GM15510 (cell line): ENCODE measurements around the gene PFKFB2.

Experiments
- POLR2A ChIP-seq: IDR thresholded peaks from 3 replicates; pipeline ENCODE4 v1.6.1; 2011; ENCODE audit warnings: borderline replicate concordance; ENCODE audit not compliant: insufficient read length; ENCODE audit errors: extremely low read depth

PFKFB2 gene

DNA sequence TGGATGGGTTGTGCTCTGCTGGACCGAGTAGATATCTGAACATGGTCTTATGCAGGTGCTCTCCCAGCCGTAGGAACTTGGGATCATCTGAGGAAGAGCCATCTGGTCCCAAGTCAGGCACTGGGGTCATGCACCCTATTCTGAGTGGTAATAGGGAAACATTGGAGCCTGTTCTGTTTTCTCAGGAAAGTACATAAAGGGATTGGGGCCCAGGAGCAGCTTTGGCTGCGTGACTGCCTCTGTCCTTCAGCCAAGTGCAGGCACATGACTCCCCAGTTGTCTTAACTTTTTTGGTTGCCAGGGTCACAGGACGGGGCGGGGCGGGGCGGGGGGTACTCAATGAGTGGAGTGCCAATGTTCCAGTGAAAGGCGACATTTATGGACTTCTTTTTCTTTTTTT lies 11.5 kb downstream of the PFKFB2 start:
- TF ChIP-seq POLR2A = no peak

DNA sequence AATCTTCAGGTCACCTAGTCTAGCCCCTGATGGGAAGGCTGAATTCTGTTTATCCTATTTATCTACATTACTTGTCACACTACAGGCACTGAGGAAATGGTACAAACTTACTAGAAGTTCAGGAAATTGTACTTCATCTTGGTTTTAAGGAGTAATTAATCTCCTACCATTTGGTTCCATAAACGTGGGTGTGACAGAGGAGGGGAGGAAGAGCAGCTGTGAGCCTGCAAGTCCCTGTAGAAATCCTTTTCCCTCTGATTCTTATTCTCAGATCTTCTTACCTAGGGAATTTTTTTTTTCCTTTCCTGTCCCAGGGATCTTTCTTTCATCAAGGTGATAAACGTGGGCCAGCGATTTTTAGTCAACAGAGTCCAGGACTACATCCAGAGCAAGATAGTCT lies 14.1 kb downstream of the PFKFB2 start:
- TF ChIP-seq POLR2A = no peak

DNA sequence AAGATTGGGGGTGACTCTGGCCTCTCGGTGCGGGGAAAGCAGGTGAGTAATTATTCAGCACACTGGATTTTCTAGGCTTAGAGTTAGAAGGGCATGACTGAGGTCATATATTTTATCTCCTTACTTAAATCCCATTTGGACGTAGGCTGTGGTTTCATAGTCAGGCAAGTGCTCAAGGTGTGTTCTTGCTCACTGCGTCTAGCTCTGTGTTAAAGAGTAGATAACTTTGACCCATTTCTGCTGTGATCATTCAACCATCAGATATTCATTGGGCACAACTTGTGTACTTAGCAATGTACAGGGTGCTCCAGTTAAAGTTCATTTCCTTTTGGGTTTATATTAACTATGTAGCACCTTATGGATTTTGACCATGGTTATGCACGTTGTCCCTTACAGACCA lies 14.6 kb downstream of the PFKFB2 start:
- no peak for TF ChIP-seq POLR2A

DNA sequence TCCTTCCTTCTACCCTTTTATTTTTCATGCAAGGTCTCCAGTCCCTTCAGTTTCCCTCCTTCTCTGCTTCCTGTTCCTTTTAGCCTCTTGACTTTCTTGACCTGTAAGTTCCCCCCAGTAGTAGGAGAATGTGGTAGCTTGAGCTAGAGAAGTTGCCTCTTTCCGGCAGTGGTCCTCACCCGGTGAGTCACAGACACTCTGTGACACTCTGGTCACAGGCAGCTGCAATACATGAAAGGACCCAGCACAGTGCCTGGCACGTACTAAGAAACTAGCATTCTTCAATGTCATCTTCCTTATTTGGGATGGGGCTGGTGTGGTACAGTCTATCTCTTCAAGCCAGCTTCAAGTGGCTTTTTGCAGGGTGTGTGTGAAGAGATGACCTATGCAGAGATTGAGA lies 16.0 kb downstream of the PFKFB2 start:
- TF ChIP-seq POLR2A = no peak

DNA sequence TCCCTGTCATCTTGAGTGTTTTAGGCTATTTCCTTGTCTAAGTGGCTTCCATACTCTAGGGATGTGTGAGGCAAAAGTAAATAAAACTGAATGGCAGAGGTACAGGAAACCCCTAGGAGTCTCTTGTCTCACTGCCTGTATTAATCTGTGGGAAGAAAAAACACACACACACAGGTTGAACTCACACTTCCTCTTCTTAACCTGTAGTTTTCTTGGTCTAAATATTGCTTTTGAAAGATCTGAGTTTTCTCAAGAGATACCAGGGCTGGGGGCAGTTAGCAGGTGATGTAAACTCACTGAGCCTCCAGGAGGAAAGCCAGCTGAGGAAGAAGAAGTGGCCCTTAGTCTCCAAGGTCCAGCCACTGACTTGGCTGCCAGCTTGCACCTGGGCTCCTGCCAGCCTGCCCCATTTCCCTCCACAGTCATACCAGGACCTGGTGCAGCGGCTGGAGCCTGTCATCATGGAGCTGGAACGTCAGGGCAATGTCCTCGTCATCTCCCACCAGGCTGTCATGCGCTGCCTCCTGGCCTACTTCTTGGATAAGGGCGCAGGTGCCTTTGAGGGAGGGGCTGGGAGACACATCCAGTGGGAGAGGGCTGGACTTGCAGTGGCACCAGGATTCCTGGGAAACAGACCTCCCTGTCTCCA lies 16.9 kb downstream of the PFKFB2 start:
- TF ChIP-seq POLR2A = no peak

DNA sequence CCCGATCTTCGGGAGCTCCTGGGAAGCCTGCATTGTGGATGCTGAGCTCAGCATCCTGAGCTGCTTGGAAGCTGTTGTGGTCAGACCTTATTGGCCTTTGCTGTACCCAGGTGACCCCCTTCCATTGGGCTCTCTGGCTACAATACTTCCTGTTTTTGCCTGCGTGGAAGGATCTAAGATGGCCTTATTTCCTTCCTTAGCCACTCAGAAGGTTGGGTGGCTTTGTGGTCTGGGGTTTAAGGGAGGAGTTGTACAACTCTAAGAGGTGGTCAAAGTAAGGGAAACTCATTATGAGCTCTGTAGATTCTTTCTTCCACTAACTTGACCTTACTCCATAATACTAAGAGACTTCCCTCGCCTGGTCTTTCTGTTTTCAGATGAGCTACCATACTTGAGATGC lies 17.7 kb downstream of the PFKFB2 start:
- no peak for TF ChIP-seq POLR2A

DNA sequence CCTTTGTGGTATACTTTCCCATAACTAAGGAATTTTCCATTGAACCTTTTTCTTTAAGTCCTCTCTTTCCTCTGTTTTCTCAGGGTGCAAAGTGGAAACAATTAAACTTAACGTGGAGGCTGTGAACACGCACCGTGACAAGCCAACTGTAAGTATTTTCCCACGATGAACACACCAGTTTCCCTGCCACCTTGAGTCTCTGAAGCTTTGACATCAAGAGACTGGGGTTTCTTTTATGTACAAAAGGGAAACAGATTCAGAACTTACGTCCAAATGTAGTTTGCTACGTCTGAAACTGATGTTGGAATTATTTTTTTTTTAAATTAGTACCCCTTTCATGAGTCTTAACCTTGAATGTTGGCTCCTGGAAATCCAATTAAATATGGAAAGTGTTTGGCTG lies 18.4 kb downstream of the PFKFB2 start:
- no peak for TF ChIP-seq POLR2A

DNA sequence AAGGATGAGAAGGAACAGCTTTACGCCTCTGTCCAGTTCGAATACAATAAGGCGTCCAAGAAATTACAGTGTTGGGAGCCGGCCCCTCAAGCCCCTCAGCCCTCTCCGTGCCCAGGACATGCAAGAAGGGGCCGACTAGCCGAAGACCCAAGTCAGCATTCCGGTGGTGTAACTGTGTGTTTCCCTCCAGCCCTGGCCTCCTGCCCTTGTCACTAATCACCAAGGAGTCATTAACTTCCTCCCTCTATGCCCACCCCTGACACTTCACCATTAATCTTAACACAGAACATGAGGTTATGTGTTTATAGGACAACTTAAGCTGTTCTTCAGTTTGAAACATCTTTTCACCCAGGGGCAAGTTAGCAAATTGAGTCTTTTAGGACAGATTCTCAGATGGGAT lies 19.2 kb downstream of the PFKFB2 start:
- no peak for TF ChIP-seq POLR2A

DNA sequence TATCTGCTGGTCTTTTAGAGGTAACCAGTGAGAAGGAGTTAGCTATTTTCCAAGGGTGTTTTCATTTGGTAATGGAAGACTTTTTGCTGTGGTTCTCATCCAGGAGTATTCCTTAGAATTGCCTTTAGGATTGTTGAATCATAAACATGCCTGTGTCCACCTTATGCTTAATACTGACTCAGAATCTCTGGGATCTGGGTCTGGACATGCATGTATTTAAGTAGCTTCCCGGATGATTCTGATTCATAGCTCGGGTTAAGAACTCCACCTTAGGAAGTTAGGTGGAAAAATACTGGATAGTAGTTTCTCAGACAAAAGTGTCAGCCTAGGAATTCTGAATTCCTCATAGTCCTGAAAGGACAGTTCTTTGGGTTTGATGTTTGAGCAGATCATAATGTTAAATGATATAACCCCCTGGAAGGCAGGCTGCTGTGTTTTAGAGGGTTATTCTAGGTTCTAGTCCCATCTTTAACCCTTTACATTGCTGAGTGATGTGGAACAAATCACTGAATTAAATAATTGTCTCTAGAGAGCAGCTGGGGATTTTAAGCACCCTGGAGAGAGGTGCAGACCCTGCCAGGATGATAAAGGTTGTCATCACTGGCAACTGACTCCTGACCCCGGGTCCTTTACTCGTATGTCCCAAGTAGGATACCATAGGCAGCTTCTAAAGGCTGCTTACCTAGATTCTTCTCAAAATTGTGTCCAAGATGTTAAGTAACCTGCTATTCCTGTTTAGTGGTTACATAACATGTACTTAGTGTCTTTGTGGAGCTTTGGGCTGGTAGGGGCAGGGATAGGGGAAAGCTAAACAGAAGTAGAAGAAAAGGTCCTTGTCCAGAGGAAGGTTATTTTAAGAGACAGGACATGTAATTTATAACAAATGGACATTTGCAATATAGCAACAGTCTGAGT lies 21.1 kb downstream of the PFKFB2 start:
- TF ChIP-seq POLR2A = no peak

DNA sequence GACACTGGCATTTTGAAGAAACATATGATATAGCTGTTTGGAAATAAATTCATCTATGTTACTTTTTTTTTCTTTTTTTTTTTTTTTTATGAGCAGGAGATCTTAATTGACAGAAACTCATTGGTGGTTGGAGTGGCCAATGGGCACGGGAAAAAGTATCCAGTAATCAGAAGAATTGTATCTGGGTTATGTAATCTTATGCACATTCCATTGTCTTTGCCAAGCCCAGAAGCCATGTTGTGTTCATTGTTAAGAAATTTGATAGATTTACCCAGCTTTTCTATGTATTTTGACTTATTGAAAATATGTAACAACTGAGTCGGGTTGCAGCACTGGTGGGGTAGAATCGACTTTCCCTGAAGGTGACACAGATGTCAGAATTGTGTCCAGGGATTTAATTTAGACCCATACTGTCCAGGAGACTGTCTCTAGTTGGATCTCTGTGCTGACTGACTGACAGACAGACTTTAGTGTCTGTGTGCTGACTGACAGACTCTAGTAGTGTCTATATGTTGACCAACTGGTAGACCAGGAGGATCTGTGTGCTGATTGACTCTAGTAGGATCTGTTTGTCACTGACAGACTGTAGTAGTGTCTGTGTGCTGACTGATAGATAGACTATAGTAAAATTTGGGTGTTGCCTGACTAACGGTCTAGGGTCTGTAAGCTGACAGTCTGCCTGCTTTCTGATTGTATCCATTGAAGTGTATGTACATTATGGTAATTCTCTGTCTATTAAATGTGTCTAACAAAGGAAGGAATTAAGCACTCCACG lies 23.3 kb downstream of the PFKFB2 start:
- TF ChIP-seq POLR2A = no peak

DNA sequence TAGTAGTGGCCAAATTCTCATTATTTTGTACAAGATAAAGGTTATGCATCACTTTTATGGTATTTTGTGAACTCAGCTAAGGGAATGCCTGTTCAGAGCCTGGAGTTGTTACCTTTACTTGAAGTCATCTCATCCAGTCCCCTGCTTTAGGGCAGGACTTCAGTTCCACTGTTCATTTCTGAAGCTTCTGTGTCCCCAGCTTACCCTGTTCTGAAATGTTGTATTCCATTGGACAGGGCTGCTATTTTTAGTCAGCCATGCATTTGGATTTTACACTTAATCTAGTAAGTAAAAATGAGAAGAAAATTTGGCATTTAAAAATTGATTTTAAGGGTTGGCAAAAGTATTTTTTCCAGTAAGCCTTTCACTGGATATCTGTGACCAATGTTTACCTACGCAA lies 23.9 kb downstream of the PFKFB2 start:
- TF ChIP-seq POLR2A = no peak

DNA sequence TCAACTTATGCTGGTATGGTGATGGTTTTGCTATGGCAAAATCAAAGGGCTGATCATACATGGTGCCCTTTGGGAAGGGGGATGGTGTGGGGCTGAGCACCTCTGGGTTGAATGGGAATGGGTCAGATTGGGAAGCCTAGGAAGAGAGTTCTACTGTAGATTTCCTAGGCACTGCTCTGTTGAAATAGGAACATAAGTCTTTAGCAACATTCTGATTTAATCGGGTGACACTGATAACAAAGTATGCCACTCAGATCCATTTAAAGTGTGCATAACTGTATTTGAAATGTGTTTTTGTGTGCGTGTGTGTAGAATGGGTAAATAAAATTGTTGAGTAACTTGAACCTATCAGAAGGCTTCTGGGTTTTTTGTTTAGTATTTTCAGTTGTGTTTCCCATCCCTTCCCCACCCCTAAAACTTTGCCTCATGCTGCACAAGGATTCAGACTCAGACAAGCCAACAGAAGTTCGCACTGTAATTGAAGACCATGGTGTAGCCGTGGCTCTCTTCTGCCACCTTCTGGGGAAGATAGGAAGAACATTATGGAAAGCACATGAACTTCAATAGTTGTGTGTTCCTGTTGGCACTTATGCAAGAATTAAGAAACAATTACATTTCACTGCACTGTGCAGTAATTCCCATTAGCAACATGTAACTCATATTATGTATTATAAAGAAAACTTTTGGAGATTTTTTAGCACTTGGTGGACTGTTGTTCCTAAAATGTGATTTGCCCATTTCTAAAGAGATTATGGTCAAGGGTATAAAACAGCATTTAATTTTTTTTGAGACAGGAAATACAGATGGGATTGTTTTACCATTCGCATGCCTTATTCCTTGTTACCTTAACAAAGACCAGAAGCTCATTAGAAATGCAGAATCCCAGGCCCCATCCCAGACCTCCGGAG lies 24.6 kb downstream of the PFKFB2 start:
- no peak for TF ChIP-seq POLR2A

DNA sequence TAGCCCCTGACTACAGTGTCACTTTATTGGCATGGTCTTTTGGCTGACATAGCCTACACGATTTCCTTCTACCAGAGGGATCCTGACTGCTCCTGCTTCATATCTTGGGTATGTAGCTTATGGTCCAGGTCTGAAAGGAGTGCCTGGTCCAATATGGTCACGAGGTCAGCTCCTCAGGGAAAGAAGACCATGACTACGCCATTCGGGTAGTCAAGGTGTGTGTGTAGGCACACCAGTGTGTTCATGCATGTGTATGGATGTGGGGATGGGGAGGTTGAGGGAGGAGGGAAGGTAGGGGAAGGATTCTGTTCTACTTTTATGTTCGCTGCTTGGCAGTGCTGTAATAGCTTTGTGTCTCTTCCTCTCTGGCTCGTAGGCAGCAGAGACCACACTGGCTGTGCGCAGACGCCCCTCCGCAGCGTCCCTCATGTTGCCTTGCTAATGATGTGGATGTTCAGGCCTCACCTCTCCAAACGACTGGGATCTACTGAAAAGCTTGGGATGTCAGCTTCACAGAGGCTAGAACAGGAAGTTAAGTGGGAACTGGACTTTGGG lies 25.6 kb downstream of the PFKFB2 start:
- no peak for TF ChIP-seq POLR2A

DNA sequence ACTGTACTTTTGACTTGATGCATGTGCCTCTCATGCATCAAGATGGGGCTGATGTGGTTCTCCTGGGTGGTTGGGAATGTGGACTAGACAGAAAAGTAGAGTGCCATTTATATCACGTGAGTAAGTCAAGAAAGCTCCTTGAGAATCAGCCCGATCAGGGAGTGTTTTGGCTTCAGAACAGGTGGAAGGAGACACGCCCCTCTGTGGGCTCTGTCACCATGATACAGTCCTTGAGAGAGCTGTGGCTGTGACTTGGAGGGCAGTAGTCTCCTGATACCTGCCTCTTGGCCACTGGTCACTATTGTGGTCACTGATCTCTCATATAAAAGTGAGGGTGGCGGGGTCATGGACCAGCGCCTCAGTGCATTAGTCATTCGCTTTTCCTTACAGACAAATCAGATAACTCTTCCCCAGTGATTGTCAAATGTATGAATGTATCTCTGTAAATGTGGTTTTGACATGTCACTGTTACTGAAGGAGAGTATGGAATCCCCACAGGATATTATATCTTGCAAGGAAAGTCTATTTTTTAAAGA lies 26.7 kb downstream of the PFKFB2 start:
- no peak for TF ChIP-seq POLR2A
